ENCODE measurements around the gene SAP30BP. TPM values are rescaled to one million over a fixed set of nuclear protein-coding genes. Genes with fewer than 3 reads are reported as not detected.

SAP30BP gene
- total RNA-seq, 1 donor from 2014 or later = 106 TPM

DNA sequence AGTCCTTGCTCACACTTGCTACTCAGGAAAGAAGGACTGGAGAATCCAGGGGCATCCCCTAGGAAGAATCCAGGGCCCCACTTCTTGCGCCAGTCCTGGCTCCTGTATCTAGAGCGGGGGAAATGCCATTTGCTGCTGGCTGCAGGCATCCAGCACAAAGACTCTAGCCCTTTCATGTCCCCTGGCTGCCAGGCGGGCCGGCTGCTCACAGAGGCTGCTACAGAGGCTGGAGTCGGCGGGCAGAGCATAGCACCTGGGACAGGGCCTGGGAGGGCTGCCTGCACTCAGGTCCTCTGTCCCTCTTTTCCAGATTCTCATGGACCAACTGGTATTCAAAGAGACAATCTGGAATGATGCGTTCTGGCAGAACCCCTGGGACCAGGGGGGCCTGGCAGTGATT is 20.1 kb upstream of the SAP30BP start:
- DNase-seq (ENCODE audit: low spot score) = no peak

DNA sequence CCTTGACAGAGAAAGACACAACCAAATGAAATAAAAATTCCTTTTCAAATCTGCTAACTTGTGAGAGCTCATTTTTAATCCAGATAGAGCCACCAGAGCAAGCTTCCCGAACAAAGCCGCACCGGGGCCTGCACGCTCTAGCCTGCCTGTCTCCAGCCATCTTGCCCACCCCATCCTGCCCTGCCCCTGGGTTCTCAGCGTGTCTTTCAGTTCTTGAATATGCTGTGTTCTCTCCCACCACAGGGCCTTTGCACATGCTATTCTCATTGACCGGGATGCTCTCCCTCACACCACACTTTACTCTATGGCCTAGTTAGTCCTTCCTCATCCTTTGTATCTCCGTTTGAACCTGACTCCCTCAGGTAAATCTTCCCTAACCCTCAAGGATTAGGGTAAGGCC is 19.2 kb upstream of the SAP30BP start:
- no peak for DNase-seq (ENCODE audit: low spot score)

DNA sequence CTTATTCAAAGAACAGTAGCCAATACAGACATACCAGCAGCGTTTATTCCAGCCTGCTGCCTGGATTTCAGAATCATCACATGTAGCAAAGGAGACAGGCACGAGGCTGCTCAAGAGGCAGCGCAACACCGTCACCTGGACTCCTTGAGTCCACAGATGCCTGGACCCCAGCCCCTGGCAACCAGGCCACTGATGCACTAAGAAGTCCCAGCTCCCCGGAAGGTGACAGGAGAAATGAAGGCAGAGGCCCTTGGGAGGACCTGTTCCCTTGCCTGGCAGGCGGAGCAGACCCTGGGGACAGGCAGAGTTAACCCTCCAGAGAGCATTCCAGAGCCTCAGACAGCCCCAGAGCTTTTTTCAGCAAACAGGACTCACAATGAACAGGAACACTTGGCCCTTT is 17.5 kb upstream of the SAP30BP start:
- no peak for DNase-seq (ENCODE audit: low spot score)

DNA sequence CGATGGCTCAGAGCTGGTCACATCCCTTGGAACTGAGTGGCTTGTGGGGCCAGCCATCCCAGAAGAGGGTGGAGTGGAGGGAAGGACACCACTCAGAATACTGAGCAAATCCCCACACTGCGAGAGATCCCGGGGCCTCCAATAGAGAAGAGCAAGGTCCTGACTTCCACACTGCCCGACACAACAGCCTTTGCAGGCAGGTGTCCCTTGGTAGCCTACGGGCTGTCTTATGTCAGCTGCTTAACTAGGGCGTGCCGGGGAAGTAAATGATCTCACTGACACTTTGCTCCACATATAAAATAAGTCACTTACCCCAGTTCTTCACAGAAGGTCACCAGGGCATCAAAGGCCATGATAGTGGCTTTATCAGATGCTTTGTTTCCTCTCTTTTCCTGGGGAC is 16.3 kb upstream of the SAP30BP start:
- DNase-seq (ENCODE audit: low spot score) = no peak

DNA sequence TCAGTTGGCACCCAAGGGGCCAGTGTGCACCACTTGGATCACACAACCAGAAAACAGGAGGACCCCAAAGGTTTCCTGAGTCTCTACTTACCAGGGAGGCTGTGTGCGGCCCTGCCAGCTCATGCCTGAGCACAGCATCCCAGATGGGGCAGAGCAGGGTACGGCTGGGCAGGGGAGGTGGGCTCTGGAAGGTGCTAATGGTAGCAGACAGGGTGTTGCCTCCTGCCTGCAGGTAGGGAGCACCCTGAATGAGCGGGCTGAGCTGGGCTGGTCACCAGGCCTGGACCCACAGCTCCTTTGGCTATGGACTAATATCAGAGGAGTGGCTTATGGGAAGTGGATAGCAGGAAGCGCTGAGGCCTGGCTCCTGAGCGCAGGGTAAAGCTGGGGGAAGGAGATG is 14.8 kb upstream of the SAP30BP start:
- no peak for DNase-seq (ENCODE audit: low spot score)

DNA sequence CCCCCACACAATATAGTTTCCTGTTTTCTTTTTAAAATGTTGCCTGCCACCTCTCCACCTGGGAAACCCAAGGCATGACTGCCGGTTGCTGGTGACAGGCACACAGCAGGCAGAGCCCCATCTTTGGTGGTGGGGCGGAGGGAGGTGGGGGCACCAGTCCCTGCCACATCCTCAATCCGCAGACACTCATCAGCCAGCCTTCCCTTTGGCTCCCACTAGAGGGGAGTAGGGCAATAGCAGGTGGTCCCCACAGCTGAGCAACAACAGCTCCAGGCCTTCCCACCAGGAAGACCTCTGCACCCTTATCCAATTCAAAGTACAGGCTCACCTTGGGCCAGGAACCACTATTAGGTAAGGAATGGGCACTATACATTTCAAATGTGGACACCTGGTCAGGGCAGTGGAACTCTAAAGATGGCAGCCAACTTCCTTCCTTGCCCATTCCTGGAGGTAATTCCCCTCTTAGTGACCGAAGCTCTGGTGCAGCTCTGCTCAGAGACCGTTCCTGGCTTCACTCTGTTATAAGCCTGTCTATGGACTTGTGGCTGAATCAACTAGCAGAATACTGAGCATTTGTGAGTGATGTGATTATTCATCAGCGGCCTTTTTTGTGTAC is 14.1 kb upstream of the SAP30BP start:
- DNase-seq (ENCODE audit: low spot score) = no peak

DNA sequence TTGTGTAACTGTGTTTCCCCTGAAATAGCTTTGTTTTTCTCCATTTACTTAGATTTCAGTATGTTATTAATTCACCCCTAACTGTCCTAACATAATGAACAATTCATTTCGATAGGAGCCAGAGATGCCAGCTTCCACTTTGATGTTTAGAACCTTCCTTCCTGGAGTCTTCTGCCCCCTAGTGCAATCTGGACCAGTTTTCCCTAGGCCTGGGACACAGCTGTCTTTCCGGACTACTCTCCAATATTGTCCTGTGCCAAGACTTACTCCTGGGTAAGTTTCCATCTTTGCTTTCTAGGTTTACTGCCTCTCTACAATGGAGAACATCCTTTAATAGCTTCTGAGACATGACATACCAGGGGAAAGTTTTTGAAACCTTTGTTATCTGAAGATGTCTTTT is 13.0 kb upstream of the SAP30BP start:
- no peak for DNase-seq (ENCODE audit: low spot score)

DNA sequence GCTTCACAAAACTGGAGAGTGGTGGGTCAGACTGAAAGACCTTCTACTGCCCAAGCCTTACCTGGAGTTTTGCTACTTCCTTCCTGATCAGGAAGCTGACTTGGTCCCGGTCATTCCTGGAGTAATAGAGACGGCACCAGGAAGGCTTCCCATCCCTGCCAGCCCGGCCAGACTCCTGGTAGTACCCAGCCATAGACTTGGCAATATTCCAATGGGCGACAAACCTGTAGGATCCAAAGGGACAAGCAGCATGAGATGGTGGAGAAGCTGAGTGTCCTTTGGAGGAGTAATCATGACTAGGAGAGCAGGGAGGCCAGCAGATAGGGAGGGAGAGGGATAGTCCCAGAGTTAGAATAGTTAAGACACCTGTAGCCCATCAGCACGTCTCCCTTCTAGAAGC is 8.9 kb upstream of the SAP30BP start:
- DNase-seq (ENCODE audit: low spot score) = no peak

DNA sequence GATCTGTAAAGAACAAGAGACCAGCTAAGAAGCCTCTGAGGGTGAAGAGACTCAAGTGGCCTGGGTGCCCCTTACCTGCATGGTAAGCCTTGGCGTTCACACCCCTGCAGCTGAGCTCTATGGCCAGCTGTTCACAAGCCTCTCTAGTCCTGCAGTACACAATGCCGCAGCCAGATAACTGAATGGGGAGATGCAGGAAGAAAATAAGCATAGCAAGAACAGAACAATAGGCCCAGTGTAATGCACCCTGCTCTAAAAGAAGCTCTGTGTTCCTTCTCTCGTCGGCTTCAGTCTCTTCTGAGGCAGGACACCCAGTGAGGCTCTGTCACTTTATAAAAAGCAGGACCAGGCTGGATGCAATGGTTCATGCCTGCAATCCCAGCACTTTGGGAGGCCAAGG is 5.6 kb upstream of the SAP30BP start:
- no peak for DNase-seq (ENCODE audit: low spot score)

DNA sequence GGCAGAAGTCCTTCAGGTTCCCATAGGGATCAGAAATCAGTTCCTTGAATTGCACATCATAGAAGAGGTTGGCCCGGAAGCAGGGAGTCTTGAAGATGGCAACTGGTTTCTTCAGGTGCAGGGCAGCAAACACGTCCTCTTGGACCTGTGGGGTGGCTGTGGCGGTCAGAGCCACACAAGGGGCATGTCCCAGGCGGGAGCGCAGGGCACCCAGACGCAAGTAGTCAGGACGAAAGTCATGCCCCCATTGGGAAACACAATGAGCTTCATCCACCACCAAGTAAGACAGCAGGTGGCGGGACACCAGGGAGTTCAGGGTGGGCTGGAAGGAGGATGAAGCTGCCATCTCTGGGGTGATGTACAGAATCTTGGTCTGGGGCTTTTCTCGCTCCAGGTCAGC is 4.6 kb upstream of the SAP30BP start:
- DNase-seq (ENCODE audit: low spot score) = no peak

DNA sequence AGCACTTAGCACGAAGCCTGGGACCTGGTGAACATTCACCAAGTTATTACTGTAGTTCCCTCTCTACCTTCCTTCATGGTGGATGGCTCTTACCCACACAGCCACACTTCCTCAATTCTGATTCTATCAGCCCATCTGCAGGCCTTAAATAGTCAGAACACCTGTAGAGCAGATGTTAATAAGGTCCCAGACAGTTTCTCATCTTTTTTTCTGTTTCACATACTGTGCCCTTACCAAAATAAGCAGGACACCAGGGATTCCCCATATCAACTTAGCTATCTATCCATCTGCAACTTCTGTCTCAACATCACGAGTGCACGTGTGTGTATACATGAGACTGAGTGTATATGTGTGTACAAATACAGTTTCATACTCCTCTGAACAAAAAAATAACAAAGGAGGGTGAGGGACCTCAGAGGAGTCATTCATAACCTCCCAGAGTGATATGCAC is 3.0 kb upstream of the SAP30BP start:
- no peak for DNase-seq (ENCODE audit: low spot score)

DNA sequence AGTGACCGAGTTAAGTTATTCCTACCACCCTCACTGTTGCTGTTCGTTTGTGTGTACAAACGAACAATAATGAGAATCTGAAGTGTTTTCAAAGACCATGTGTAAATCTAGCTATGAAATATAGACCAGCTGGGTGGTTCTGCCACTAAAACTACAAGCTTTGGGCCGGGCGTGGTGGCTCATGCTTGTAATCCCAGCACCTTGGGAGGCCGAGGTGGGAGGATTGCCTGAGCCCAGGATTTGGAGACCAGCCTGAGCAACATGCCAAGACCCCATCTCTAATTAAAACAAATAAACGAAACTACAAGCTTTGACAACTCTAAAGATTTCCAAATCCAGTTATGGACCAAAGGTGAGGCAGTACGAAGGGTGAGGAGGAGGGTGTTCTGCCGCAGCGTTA is 1.2 kb upstream of the SAP30BP start:
- DNase-seq (ENCODE audit: low spot score) = no peak

DNA sequence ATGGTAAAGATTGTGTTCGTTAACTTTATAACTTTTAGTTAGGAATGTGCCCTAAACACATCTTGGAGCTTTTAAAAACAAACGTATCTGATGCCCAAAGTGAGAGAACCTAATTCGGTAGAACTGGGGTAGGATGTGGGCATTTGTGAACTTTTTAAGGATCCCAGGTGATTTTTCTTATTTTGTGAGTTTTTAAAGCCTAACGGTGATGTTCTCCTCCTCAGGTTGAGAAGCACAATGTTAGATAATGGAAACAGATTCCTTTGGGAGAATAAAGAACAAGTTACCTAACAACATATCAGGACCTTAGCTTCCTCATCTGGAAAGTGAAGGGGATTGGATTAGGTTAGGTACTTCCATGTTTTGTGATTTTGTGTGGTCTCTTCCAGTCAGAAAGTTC is 687 bp downstream of the SAP30BP start:
- no peak for DNase-seq (ENCODE audit: low spot score)

DNA sequence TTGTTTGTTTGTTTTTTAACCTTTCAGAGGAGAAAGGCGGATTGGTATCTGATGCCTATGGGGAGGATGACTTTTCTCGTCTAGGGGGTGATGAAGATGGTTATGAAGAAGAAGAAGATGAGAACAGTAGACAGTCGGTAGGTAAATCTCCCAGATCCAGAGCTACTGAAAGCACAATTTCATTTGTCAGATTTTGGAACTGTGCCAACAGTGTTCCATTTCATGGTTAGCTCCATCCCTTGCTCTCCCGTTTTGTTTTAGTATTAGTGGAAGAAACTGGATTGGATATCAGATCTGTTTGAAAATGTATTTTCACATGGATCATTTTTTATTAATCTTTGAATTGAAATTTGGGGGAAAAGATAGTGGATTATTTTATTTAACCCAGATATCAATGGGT is 1.4 kb downstream of the SAP30BP start:
- DNase-seq (ENCODE audit: low spot score) = no peak

DNA sequence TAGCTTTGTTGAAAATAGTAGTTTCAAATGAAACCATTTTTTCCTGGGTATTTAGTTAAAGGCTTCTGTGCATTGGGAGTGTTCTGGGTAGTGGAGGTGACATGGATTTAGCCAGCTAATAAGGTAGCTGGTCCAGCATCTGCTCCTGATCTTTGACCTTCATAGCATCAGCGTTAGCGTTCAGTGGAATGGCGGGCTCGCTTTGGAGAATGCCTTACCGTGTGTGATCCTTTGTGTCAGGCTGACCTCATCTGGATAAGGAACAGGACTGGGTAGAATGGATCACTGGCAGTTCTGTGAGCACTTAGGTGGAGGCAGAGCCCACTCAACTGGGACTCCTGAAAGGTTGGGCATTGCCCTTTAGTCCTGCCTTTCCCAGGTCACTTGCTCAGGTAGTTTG is 3.7 kb downstream of the SAP30BP start:
- DNase-seq (ENCODE audit: low spot score) = no peak

DNA sequence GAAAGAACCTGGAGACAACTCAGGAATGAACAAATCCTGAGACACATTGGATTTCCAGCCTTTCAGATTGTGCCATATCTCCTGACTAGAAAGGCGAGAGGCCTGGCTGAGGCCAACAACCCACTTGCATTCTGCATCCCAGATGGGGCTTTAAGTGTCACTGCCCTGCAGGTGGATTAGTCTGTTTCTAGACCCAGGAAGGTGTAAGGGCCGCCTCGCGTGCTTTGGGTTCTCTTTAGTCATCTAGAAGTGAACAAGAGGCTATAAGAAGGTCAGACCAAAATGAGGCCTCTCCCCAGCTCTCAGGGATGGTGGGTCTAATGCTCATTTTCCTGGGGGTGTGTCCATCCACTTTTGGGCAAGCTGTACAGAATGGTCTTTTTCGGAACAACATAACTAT is 4.9 kb downstream of the SAP30BP start:
- no peak for DNase-seq (ENCODE audit: low spot score)

DNA sequence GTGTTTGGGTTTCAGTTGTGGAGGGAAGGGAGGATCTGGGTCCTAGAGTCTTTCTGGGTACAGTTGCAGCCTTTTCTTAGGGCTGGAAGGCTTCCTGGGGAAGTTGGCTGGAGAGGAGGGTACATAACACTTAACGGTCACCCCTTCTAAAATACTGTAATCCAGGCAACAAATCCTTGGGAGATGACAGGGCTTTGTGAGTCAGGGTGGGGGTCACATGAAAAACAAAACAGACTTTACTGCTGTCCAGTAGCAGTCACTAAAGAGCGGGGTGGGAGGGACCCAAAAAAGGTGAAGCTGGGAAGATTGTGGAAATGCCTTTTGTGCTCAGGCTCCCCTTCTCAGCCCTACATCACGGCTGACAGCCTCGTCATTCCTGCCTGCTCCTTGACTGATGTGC is 6.3 kb downstream of the SAP30BP start:
- DNase-seq (ENCODE audit: low spot score) = no peak

DNA sequence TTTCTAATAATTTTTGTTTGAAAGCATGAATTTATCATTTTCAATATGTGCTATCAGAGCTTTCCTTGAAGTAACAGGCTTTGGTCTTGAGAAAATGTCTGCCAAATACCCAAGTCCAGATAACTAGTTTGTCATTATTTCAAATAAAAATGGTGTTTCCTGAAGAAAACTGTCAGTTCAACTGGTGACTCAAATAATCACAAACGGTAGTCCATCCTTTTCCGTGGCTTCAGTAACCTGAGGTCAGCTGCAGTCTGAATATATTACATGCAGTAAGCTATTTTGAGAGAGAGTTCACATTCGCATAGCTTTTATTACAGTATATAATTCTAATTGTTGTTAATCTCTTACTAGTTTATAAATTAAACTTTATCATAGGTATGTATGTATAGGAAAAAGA is 9.3 kb downstream of the SAP30BP start:
- DNase-seq (ENCODE audit: low spot score) = no peak

DNA sequence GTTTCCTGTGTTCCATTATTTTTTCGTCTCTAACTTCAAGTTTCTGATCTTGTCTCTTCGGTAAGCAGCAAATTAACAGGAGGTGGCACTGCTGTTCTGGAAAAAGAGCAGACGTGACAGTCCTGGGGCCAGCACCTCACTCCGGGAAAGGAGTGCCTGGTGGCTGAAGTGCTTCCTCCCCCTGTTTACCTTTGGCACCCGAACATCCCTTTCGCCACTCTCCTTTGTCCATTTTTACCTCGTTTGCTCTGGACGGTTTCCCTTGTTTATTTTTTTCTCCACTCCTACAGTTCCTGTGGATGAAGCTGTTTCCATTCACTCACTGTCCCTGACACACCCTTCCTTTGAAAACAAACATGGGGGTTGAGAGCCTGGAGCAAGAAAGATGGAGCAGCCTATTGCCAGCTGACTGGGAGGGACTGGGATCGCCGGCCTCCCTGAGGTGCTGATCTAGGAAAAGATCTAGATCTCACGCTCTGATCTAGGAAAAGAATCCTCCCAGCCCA is 12.6 kb downstream of the SAP30BP start:
- DNase-seq (ENCODE audit: low spot score) = no peak

DNA sequence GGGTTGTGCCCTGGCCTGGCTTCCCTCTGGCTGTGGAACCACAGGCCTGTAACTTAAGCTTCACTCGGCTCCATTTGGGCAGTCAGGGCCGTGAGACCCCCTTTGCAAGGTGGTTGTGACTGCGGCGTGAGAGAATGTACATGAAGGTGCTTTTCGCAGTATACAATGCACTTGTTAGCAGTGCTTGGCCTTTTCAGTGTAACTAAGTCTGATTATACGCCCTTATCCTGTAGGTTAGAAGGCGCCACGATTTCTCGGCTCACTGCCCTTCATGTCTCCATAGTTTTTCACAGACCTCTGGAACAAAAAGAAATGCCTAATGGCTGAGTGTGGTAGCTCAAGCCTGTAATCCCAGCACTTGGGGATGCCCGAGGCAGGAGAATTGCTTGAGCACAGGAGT is 13.3 kb downstream of the SAP30BP start:
- DNase-seq (ENCODE audit: low spot score) = no peak

DNA sequence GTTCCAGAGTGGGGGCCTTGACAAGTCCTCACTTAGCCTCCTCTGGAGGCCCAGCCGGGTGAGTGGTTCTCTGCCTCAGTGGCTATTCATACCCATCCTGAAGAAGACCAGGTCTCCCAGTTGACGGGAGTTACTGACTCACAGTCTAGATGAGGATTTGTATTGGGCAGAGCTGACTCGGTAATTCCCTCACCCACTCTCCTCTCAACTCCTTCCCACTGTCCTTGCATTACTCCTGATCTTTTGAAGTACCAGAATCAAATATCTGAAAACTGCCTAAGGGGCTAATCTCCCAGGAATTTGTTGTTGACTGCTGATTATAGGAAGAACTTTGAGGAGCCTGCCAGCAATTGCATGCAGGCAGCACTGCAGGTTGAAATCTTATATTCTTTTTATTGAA is 14.2 kb downstream of the SAP30BP start:
- no peak for DNase-seq (ENCODE audit: low spot score)

DNA sequence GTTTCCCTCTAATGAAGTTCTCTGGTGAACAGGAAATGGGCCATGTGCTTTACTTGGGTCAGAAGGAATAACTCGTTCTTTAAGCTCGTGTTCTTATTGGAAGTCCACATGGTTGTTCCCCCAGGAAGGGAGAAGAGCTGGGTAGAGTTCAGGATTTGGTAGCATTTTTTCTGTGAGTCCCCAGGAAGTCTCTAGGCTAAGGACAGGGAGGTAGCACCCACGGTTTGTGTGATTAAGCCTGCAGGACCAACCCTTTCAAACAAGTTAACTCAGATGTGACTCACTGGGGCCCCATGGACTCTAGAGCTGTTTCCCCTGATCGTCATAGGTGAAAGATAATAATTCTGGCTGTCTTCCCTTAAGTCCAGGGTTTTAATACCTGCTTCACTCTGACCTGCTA is 16.4 kb downstream of the SAP30BP start:
- peak; percentile 43 for DNase-seq (ENCODE audit: low spot score)

DNA sequence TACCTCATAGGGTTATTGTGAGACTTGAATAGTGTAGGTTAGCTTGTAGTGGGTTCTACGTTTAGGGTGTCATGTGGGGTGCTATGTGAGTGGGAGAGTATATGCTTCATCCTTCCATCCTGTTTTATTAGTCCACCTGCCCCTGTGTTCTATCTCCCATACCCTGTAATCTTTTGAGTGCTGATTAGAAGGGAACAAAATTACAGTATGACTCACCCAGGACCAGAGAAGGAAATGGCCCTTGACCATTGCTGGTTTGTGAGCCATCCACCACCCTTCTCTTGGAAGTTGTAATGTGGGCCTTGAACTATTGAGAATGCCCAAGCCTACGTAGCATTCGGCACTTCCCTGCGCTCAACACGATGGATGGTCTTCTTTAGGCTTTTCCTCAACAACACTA is 17.1 kb downstream of the SAP30BP start:
- DNase-seq (ENCODE audit: low spot score) = no peak

DNA sequence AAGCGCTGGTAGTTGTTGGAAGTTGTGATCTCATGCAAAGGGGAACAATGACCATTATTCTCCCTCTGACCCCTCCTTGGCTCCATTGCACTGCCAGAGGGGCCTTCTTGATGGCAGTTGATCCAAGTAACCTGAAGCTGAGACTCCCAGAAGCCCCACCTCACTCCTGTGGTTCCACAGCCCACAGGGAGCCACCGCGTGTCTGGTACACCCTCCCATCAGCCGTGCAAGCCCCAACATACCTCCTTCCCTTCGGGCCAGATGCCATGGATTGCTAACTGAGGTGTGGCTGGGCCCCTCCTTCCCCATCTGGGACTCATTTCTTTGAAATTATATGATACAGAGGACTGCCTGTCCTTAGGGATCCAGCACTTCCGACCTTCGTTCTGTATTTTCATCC is 17.8 kb downstream of the SAP30BP start:
- peak; percentile 81 for DNase-seq (ENCODE audit: low spot score)
